HEK293 (cell line): ENCODE results near the gene DDX17.

Source experiments
- CTCF ChIA-PET: fragments of 350-600 bp; formaldehyde crosslinking; extraction: SDS; loops from one replicate; lab custom pipeline; 2021; ENCODE audit warnings: antibody characterized with exemption; lab: Yijun Ruan, JAX
- POLR2A ChIA-PET: fragments of 300-600 bp; formaldehyde crosslinking; extraction: SDS; loops from one replicate; lab custom pipeline; 2020; ENCODE audit warnings: antibody characterized with exemption, inconsistent platforms; lab: Yijun Ruan, JAX
- H3K27ac ChIP-seq: fragments of 200-500 bp; sonication (Bioruptor generic); 2 replicates; pipeline ENCODE4 v1.5.1; 2014; ENCODE audit warnings: low read depth, low read length, control low read depth, inconsistent platforms; ENCODE audit errors: extremely low read depth
- H3K36me3 ChIP-seq, 2 experiments: fragments of 200-500 bp in 1 of 2; sonication (Bioruptor generic) in 1 of 2; 1 replicate in 1 of 2; 2 replicates in 1 of 2; pipeline ENCODE4 v1.5.1; 2014 to 2017; ENCODE audit warnings: inconsistent platforms in 2 of 2, low read length in 2 of 2; ENCODE audit not compliant: control insufficient read depth in 2 of 2, insufficient read depth in 1 of 2
- H3K4me1 ChIP-seq: fragments of 200-500 bp; sonication (Bioruptor generic); 2 replicates; pipeline ENCODE4 v1.5.1; 2014; ENCODE audit warnings: mild to moderate bottlenecking, low read length, inconsistent platforms; ENCODE audit not compliant: control insufficient read depth, insufficient read depth
- H3K4me3 ChIP-seq: 2 replicates; pipeline ENCODE4 v1.5.1; 2011; ENCODE audit warnings: low read depth, mild to moderate bottlenecking, control low read depth, low read length, moderate library complexity
- H3K9me3 ChIP-seq: fragments of 200-500 bp; sonication (Bioruptor generic); 2 replicates; pipeline ENCODE4 v1.5.1; 2014; ENCODE audit warnings: low read depth, low read length, inconsistent platforms; ENCODE audit not compliant: control insufficient read depth, insufficient read depth
- GLIS1 ChIP-seq: fragments of 450-650 bp; formaldehyde crosslinking; IDR thresholded peaks from 2 replicates; pipeline ENCODE4 v1.5.1; 2016; ENCODE audit warnings: missing biosample characterization, missing genetic modification characterization
- HOXA7 ChIP-seq: sonication (generic); formaldehyde crosslinking; IDR thresholded peaks from 2 replicates; pipeline ENCODE4 v1.8.1; 2022; ENCODE audit warnings: missing genetic modification reagents, borderline replicate concordance
- KLF10 ChIP-seq: fragments of 450-650 bp; IDR thresholded peaks from 2 replicates; pipeline ENCODE4 v1.5.1; 2018; ENCODE audit warnings: missing biosample characterization, mild to moderate bottlenecking, missing genetic modification characterization
- MZF1 ChIP-seq: fragments of 450-650 bp; formaldehyde crosslinking; IDR thresholded peaks from 2 replicates; pipeline ENCODE4 v1.5.1; 2017; ENCODE audit warnings: missing biosample characterization, missing genetic modification characterization, borderline replicate concordance
- OSR2 ChIP-seq: fragments of 450-650 bp; formaldehyde crosslinking; IDR thresholded peaks from 2 replicates; pipeline ENCODE4 v1.5.1; 2016; ENCODE audit warnings: missing biosample characterization, missing genetic modification characterization
- SCRT1 ChIP-seq: fragments of 450-650 bp; formaldehyde crosslinking; IDR thresholded peaks from 2 replicates; pipeline ENCODE4 v1.5.1; 2016; ENCODE audit warnings: missing biosample characterization, missing genetic modification characterization, borderline replicate concordance
- ZFHX2 ChIP-seq: fragments of 450-650 bp; formaldehyde crosslinking; conservative IDR thresholded peaks from 2 replicates; pipeline ENCODE4 v1.5.1; 2016; ENCODE audit warnings: missing biosample characterization, missing genetic modification characterization
- ZNF132 ChIP-seq: fragments of 450-650 bp; formaldehyde crosslinking; IDR thresholded peaks from 2 replicates; pipeline ENCODE4 v1.5.1; 2017; ENCODE audit warnings: missing biosample characterization, missing genetic modification characterization, borderline replicate concordance
- ZNF354C ChIP-seq: fragments of 450-650 bp; formaldehyde crosslinking; IDR thresholded peaks from 2 replicates; pipeline ENCODE4 v1.5.1; 2016; ENCODE audit warnings: missing biosample characterization, missing genetic modification characterization, low read depth, borderline replicate concordance
- ZNF514 ChIP-seq: fragments of 450-650 bp; formaldehyde crosslinking; IDR thresholded peaks from 2 replicates; pipeline ENCODE4 v1.5.1; 2016; ENCODE audit warnings: missing biosample characterization, missing genetic modification characterization
- ZNF558 ChIP-seq: fragments of 450-650 bp; formaldehyde crosslinking; IDR thresholded peaks from 2 replicates; pipeline ENCODE4 v1.5.1; 2016; ENCODE audit warnings: missing biosample characterization, missing genetic modification characterization
- ZNF585B ChIP-seq: fragments of 450-650 bp; formaldehyde crosslinking; IDR thresholded peaks from 2 replicates; pipeline ENCODE4 v1.5.1; 2016; ENCODE audit warnings: missing biosample characterization, missing genetic modification characterization
- ZNF621 ChIP-seq: fragments of 450-650 bp; formaldehyde crosslinking; IDR thresholded peaks from 2 replicates; pipeline ENCODE4 v1.5.1; 2017; ENCODE audit warnings: missing biosample characterization, missing genetic modification characterization
- ZNF768 ChIP-seq: fragments of 450-650 bp; formaldehyde crosslinking; IDR thresholded peaks from 2 replicates; pipeline ENCODE4 v1.5.1; 2018; ENCODE audit warnings: missing biosample characterization, mild to moderate bottlenecking, missing genetic modification characterization
- ZNF776 ChIP-seq: fragments of 450-650 bp; formaldehyde crosslinking; IDR thresholded peaks from 2 replicates; pipeline ENCODE4 v1.5.0; 2017; ENCODE audit warnings: missing biosample characterization, missing genetic modification characterization, borderline replicate concordance
- ZNF785 ChIP-seq: fragments of 450-650 bp; formaldehyde crosslinking; IDR thresholded peaks from 2 replicates; pipeline ENCODE4 v1.5.1; 2016; ENCODE audit warnings: missing biosample characterization, missing genetic modification characterization
- TF ChIP-seq, protein P1 (sequence below): fragments of 450-650 bp; formaldehyde crosslinking; IDR thresholded peaks from 2 replicates; pipeline ENCODE4 v1.5.1; 2016; ENCODE audit warnings: missing biosample characterization, missing genetic modification characterization
- TF ChIP-seq, protein P2 (sequence below): fragments of 450-650 bp; formaldehyde crosslinking; IDR thresholded peaks from 2 replicates; pipeline ENCODE4 v1.5.1; 2016; ENCODE audit warnings: missing biosample characterization, missing genetic modification characterization
- TF ChIP-seq, protein P3 (sequence below): fragments of 450-650 bp; formaldehyde crosslinking; conservative IDR thresholded peaks from 2 replicates; pipeline ENCODE4 v1.5.1; 2016; ENCODE audit warnings: low read depth, missing biosample characterization, missing genetic modification characterization

DDX17 gene

DNA sequence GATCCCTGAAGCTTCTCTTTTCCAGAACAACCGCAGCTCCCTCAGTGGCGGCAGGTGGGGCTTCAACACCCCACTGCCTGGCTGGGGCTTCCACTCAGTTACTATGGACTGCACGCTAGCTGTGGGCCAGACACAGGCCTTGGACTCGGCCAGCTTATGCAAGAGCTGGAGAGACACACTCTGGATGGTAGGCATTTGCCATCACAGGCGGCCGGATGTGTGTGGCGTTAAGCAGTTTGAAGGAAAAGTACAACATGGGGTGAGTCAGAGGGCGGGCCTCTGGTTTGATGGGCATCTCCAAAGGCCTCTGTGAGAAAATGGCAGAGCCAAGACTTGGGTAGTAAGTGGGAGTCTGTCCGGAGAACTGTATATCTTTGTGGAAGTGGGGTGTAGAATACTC, 68.7 kb downstream of the DDX17 start:
- no peaks in the 10 kb centered on the region for H3K9me3 ChIP-seq
- no peak overlapping the region for H3K4me3 ChIP-seq
- H3K4me1 ChIP-seq = no peaks in the 10 kb centered on the region
- no peaks in the 10 kb centered on the region for H3K36me3 ChIP-seq
- ChIA-PET POLR2A (no interaction called here), CTCF (interaction anchor here (0.6 kb wide), 2 partner anchors 13 to 1091 kb away, joined by 3 read pairs; no protein-coding TSS in a partner anchor)
- H3K27ac ChIP-seq = no peak overlapping the region
- TF ChIP-seq ZNF132 (tag by site-specific recombination) = no peak
- TF ChIP-seq, protein P1, sequence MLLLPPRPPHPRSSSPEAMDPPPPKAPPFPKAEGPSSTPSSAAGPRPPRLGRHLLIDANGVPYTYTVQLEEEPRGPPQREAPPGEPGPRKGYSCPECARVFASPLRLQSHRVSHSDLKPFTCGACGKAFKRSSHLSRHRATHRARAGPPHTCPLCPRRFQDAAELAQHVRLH (tag by site-specific recombination) = no peak
- no peak for TF ChIP-seq ZNF621 (tag by site-specific recombination)
- no peak for TF ChIP-seq ZNF514 (tag by site-specific recombination)

DNA sequence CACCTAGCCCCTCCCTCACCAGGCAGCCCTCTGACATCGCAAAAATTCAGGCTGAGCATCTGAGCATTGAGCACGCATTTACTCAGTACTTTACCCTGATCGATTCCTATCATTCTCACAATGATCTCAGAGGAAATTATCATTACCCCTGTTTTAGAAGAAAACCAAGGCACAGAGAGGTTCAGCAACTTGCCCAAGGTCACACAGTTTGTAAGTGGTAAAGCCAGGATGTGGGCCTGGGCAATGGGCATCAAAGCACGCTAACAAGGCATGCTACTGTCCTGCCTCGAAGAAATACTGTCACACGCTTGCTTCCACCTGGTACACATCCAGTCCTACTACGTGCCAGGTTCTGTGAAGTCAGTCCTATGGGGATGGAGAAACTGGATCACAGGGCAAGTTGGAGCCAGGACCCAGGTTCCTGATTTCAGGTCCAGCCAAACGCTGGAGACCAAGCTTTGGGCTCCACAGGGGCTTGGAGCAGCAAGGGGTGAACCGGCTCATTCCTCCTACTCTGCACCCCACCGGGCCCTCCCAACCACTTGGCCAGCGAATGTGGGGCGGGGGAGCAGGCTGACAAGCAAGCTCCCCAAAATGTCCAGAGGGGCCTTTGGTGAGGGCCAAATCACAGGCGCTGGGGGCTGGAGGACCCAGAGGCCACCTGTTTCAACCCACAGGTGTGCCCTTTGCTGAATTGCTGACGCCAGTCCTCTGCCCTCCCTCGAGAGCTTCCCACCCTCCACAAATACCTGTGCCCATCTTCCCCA, 69.3 kb downstream of the DDX17 start:
- Histone ChIP-seq H3K27ac (no peak overlapping the region), H3K9me3 (no peaks in the 10 kb centered on the region), H3K4me3 (no peak overlapping the region), H3K4me1 (no peaks in the 10 kb centered on the region), H3K36me3 (no peaks in the 10 kb centered on the region)
- POLR2A ChIA-PET = interaction anchor here (0.6 kb wide), 1 partner anchor 26 kb away, joined by 4 read pairs; no protein-coding TSS in a partner anchor
- TF ChIP-seq ZNF768 (peak; percentile 77; the same call in 1 of the 2 replicates), MZF1 (no peak), SCRT1 (0 out of 2 replicates have a peak, but pooled peaks have one; percentile 23)
- CTCF ChIA-PET = interaction anchor here (0.6 kb wide), 3 partner anchors 12 to 1091 kb away, joined by 3 read pairs; no protein-coding TSS in a partner anchor

DNA sequence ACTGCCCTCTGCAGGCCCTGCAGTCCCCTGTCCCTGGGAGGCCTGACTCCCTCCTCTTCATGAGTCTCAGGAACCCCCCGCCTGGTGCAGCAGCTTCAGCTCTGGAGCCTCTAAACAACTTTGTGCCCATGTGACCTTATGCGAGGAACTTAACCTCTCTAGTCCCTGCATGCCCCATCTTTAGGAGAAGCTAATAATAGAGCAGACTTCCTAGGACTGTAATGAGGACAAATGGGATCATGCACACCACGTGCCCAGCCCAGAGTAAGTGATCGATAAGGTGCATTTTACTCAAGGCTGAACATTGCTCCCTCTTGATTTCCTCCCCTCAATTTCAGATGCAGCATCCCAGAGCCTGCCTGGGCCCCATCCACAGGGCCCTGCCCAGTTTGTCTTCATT, 70.1 kb downstream of the DDX17 start:
- Histone ChIP-seq H3K9me3 (no peaks in the 10 kb centered on the region), H3K36me3 (no peaks in the 10 kb centered on the region), H3K4me3 (no peak overlapping the region), H3K4me1 (no peaks in the 10 kb centered on the region), H3K27ac (no peak overlapping the region)
- TF ChIP-seq KLF10 = no peak
- peak; percentile 34; the same call in 1 of the 2 replicates for TF ChIP-seq GLIS1 (tag by site-specific recombination)
- no peak for TF ChIP-seq ZNF785 (tag by site-specific recombination)
- ChIA-PET POLR2A (no interaction called here), CTCF (interaction anchor here (0.6 kb wide), 1 partner anchor 185 kb away, joined by 3 read pairs; no protein-coding TSS in a partner anchor)

DNA sequence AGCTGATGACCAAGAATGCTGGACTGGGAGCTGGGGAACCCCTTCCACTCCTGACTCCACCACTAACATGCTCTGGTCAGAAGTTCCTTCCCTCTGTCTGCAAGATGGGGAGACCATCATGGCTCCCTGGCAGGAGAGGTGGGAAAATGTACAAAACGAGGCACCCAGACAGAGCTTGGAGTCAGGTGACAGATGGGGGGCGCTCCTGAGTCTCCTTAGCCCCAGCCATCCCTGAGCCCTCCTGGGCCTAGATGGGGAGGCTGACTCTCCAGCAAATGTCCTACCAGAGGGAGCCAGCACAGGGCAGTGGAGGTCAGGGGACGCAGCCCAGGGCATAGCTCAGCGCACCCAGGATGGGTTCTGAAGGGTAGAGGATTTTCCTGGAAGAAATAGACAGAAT, 71.1 kb downstream of the DDX17 start:
- Histone ChIP-seq H3K9me3 (no peaks in the 10 kb centered on the region), H3K4me3 (no peak overlapping the region), H3K4me1 (no peaks in the 10 kb centered on the region), H3K27ac (no peak overlapping the region), H3K36me3 (no peaks in the 10 kb centered on the region)
- CTCF ChIA-PET = interaction anchor here (0.5 to 1.4 kb wide), 14 partner anchors 11 to 247 kb away, joined by 3 to 5 read pairs (median 3); partner anchors contain the start of gene TOMM22
- POLR2A ChIA-PET = interaction anchor here (1.0 kb wide), 1 partner anchor 13 kb away, joined by 6 read pairs; no protein-coding TSS in a partner anchor
- TF ChIP-seq, protein P2, sequence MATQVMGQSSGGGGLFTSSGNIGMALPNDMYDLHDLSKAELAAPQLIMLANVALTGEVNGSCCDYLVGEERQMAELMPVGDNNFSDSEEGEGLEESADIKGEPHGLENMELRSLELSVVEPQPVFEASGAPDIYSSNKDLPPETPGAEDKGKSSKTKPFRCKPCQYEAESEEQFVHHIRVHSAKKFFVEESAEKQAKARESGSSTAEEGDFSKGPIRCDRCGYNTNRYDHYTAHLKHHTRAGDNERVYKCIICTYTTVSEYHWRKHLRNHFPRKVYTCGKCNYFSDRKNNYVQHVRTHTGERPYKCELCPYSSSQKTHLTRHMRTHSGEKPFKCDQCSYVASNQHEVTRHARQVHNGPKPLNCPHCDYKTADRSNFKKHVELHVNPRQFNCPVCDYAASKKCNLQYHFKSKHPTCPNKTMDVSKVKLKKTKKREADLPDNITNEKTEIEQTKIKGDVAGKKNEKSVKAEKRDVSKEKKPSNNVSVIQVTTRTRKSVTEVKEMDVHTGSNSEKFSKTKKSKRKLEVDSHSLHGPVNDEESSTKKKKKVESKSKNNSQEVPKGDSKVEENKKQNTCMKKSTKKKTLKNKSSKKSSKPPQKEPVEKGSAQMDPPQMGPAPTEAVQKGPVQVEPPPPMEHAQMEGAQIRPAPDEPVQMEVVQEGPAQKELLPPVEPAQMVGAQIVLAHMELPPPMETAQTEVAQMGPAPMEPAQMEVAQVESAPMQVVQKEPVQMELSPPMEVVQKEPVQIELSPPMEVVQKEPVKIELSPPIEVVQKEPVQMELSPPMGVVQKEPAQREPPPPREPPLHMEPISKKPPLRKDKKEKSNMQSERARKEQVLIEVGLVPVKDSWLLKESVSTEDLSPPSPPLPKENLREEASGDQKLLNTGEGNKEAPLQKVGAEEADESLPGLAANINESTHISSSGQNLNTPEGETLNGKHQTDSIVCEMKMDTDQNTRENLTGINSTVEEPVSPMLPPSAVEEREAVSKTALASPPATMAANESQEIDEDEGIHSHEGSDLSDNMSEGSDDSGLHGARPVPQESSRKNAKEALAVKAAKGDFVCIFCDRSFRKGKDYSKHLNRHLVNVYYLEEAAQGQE (tag by site-specific recombination) = no peak
- TF ChIP-seq ZNF776 (tag by site-specific recombination) (no peak), ZNF585B (tag by site-specific recombination) (no peak), HOXA7 (no peak), ZNF354C (tag by site-specific recombination) (no peak), OSR2 (tag by site-specific recombination) (no peak), ZFHX2 (tag by site-specific recombination) (no peak), ZNF558 (tag by site-specific recombination) (no peak)
- TF ChIP-seq, protein P3, sequence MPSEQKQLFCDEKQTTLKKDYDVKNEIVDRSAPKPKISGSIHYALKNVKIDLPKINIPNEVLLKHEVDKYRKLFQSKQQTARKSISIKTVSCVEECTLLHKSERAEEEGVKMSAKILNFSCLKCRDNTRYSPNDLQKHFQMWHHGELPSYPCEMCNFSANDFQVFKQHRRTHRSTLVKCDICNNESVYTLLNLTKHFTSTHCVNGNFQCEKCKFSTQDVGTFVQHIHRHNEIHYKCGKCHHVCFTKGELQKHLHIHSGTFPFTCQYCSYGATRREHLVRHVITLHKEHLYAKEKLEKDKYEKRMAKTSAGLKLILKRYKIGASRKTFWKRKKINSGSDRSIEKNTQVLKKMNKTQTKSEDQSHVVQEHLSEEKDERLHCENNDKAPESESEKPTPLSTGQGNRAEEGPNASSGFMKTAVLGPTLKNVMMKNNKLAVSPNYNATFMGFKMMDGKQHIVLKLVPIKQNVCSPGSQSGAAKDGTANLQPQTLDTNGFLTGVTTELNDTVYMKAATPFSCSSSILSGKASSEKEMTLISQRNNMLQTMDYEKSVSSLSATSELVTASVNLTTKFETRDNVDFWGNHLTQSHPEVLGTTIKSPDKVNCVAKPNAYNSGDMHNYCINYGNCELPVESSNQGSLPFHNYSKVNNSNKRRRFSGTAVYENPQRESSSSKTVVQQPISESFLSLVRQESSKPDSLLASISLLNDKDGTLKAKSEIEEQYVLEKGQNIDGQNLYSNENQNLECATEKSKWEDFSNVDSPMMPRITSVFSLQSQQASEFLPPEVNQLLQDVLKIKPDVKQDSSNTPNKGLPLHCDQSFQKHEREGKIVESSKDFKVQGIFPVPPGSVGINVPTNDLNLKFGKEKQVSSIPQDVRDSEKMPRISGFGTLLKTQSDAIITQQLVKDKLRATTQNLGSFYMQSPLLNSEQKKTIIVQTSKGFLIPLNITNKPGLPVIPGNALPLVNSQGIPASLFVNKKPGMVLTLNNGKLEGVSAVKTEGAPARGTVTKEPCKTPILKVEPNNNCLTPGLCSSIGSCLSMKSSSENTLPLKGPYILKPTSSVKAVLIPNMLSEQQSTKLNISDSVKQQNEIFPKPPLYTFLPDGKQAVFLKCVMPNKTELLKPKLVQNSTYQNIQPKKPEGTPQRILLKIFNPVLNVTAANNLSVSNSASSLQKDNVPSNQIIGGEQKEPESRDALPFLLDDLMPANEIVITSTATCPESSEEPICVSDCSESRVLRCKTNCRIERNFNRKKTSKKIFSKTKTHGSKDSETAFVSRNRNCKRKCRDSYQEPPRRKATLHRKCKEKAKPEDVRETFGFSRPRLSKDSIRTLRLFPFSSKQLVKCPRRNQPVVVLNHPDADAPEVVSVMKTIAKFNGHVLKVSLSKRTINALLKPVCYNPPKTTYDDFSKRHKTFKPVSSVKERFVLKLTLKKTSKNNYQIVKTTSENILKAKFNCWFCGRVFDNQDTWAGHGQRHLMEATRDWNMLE (tag by site-specific recombination) = no peak
